HepG2 (cell line): ENCODE data around the gene HSPA1B. TPM values are rescaled to one million over a fixed set of nuclear protein-coding genes. Genes with fewer than 3 reads are reported as not detected.

Source experiments
- ATF6 ChIP-seq: sonication (generic); formaldehyde crosslinking; conservative IDR thresholded peaks from 2 replicates; pipeline ENCODE4 v1.4.0; 2020; ENCODE audit warnings: missing genetic modification reagents
- DRAP1 ChIP-seq: IDR thresholded peaks from 2 replicates; pipeline ENCODE4 v1.6.1; 2016; ENCODE audit warnings: missing genetic modification reagents, missing compliant biosample characterization
- ELF3 ChIP-seq: IDR thresholded peaks from 2 replicates; pipeline ENCODE4 v1.6.1; 2016; ENCODE audit warnings: missing genetic modification reagents, missing compliant biosample characterization
- ETS1 ChIP-seq: sonication (generic); formaldehyde crosslinking; IDR thresholded peaks from 2 replicates; pipeline ENCODE4 v1.4.0; 2020; ENCODE audit warnings: missing genetic modification reagents
- FOXK1 ChIP-seq: sonication (generic); formaldehyde crosslinking; IDR thresholded peaks from 2 replicates; pipeline ENCODE4 v1.4.0; 2020; ENCODE audit warnings: low read depth, missing genetic modification reagents, borderline replicate concordance
- GATAD2A ChIP-seq: IDR thresholded peaks from 2 replicates; pipeline ENCODE4 v1.6.1; 2016
- HNRNPH1 ChIP-seq: fragments of 200-400 bp; formaldehyde crosslinking; optimal IDR thresholded peaks from 2 replicates; pipeline ENCODE3; 2017; ENCODE audit warnings: mild to moderate bottlenecking, low read depth, low read length
- NFIB ChIP-seq: sonication (generic); formaldehyde crosslinking; IDR thresholded peaks from 2 replicates; pipeline ENCODE4 v1.9.0; 2021; ENCODE audit warnings: missing genetic modification reagents, mild to moderate bottlenecking, borderline replicate concordance
- ONECUT2 ChIP-seq: sonication (generic); formaldehyde crosslinking; IDR thresholded peaks from 2 replicates; pipeline ENCODE4 v1.4.0; 2020; ENCODE audit warnings: missing genetic modification reagents
- PHF21A ChIP-seq: sonication (generic); formaldehyde crosslinking; IDR thresholded peaks from 2 replicates; pipeline ENCODE4 v1.5.0; 2020; ENCODE audit warnings: mild to moderate bottlenecking, missing genetic modification reagents
- POLR2A ChIP-seq, 2 experiments: IDR thresholded peaks; 2 replicates each; pipeline ENCODE4 v1.6.1; 2011; ENCODE audit warnings: low read depth in 2 of 2, low read length in 2 of 2, mild to moderate bottlenecking in 1 of 2, moderate library complexity in 1 of 2; ENCODE audit not compliant: insufficient read depth in 1 of 2
- REXO4 ChIP-seq: sonication (generic); formaldehyde crosslinking; IDR thresholded peaks from 2 replicates; pipeline ENCODE4 v1.8.0; 2022; ENCODE audit warnings: missing genetic modification reagents, mild to moderate bottlenecking, borderline replicate concordance
- RXRB ChIP-seq: IDR thresholded peaks from 2 replicates; pipeline ENCODE4 v1.6.1; 2016; ENCODE audit warnings: borderline replicate concordance, missing genetic modification reagents, missing compliant biosample characterization
- SOX6 ChIP-seq, 2 experiments: fragments of 450-650 bp in 1 of 2; sonication (generic) in 1 of 2; formaldehyde crosslinking in 1 of 2; IDR thresholded peaks; 2 replicates each; pipeline versions ENCODE4 v1.4.0 to v1.6.1; 2017 to 2020; ENCODE audit warnings: antibody characterized with exemption in 1 of 2, mild to moderate bottlenecking in 1 of 2, missing genetic modification reagents in 1 of 2
- TFE3 ChIP-seq: IDR thresholded peaks from 2 replicates; pipeline ENCODE4 v1.6.1; 2016
- THAP7 ChIP-seq: sonication (generic); formaldehyde crosslinking; IDR thresholded peaks from 2 replicates; pipeline ENCODE4 v1.8.1; 2023; ENCODE audit warnings: mild to moderate bottlenecking, missing genetic modification reagents
- ZBTB44 ChIP-seq: sonication (generic); formaldehyde crosslinking; IDR thresholded peaks from 2 replicates; pipeline ENCODE4 v1.4.0; 2020; ENCODE audit warnings: missing genetic modification reagents
- ZNF556 ChIP-seq: sonication (generic); formaldehyde crosslinking; IDR thresholded peaks from 2 replicates; pipeline ENCODE4 v1.4.0; 2020; ENCODE audit warnings: mild to moderate bottlenecking, missing genetic modification reagents, borderline replicate concordance
- ZNF576 ChIP-seq: sonication (generic); formaldehyde crosslinking; IDR thresholded peaks from 2 replicates; pipeline ENCODE4 v1.4.0; 2020; ENCODE audit warnings: mild to moderate bottlenecking, missing genetic modification reagents
- polyA plus RNA-seq, 8 experiments: library from polyadenylated mRNA; depleted of rRNA in 3 of 8; stranded (reverse) in 7 of 8; unstranded in 1 of 8; fragments of >200 nt; fragmentation: Illumina TruSeq in 4 of 8; extraction: Trizol in 4 of 8; gene quantifications; 2 replicates each; pipeline versions ENCODE4 v1.2.1 to v1.2.3, GENCODE V29; 2011 to 2016; ENCODE audit warnings: low read depth in 4 of 8, missing spikeins in 1 of 8, mixed read lengths in 1 of 8; ENCODE audit not compliant: insufficient read depth in 1 of 8
- total RNA-seq, 5 experiments: library from RNA; depleted of rRNA; stranded (reverse); fragments of >200 nt; fragmentation: Illumina TruSeq; extraction: Trizol; gene quantifications; 2 replicates each; pipeline ENCODE4 v1.2.3, GENCODE V29; 2016; ENCODE audit warnings: low read depth in 1 of 5

The HSPA1B gene
- total and polyA plus RNA-seq, 2 of the 13 experiments (the other 11 are each of a cell fraction or from before 2014, with no cell fraction given), result 26.0 to 186 TPM

GRCh38 chr6:31877651-31878161 is 50.2 kb downstream of the HSPA1B start (continued):
- TF ChIP-seq RXRB (CRISPR knock-in tag) (0 out of 2 replicates have a peak, but pooled peaks have one; percentile 6), ELF3 (peak; percentile 79; the same call in 1 of the 2 replicates), NFIB (CRISPR knock-in tag) (no peak), TFE3 (CRISPR knock-in tag) (0 out of 2 replicates have a peak, but pooled peaks have one; percentile 45), ONECUT2 (no peak), SOX6 (IDR thresholded peaks at IDR 0.05) (no peak), SOX6 (CRISPR knock-in tag; IDR thresholded peaks at IDR 0.05) (peak; percentile 44), ETS1 (CRISPR knock-in tag) (no peak), FOXK1 (no peak), REXO4 (CRISPR knock-in tag) (no peak), ATF6 (no peak), DRAP1 (CRISPR knock-in tag) (peak; percentile 40; the same call in 1 of the 2 replicates), ZNF576 (no peak), POLR2A (IDR thresholded peaks at IDR 0.05; ENCODE audit: insufficient read depth in 1 of 2, low read depth in 2 of 2, low read length in 2 of 2) (peak in 1 of 2 experiments; percentile 53; a peak in 2 of 4 replicates), ZNF556 (peak; percentile 89; the same call in 1 of the 2 replicates), ZBTB44 (CRISPR knock-in tag) (no peak), THAP7 (CRISPR knock-in tag) (no peak), PHF21A (CRISPR knock-in tag) (no peak), GATAD2A (CRISPR knock-in tag) (peak; percentile 74; the same call in 1 of the 2 replicates), HNRNPH1 (no peak)
